Measurements from ENCODE around the gene NPM1.
"Not testable (repeated sequence)": the region's sequence is repeated elsewhere in the genome, so short reads cannot be mapped to it uniquely, and the experiment has no call there.

Gene NPM1

GRCh38 chr5:171366645-171367044, 21.0 kb upstream of the NPM1 start:
- TF ChIP-seq CTCF (IDR thresholded peaks at IDR 0.05) = no peak

GRCh38 chr5:171367424-171368370, 20.0 kb upstream of the NPM1 start:
- Histone ChIP-seq H3K27ac (no peak overlapping the region), H3K36me3 (no peaks in the 10 kb centered on the region)

More at GRCh38 chr5:171366645-171367044, 21.0 kb upstream of the NPM1 start:
- no peak for DNase-seq
- intact Hi-C loops (cut with DNase I; ENCODE audit: low total_unique reads) = no loop called here
- Histone ChIP-seq H3K4me1 (no peaks in the 10 kb centered on the region), H3K36me3 (no peaks in the 10 kb centered on the region), H3K4me3 (no peak overlapping the region), H3K9me3 (no peaks in the 10 kb centered on the region), H3K27me3 (peaks cover 0 to 16% of the 10 kb centered on the region in 2 donors), H3K27ac (no peak overlapping the region)

GRCh38 chr5:171369056-171369455, 18.6 kb upstream of the NPM1 start:
- intact Hi-C loops (cut with DNase I; ENCODE audit: low total_unique reads) = no loop called here
- no peak for TF ChIP-seq CTCF (IDR thresholded peaks at IDR 0.05)
- peaks cover 0 to 16% of the 10 kb centered on the region in 2 donors for H3K27me3 ChIP-seq
- DNase-seq = no peak
- no peaks in the 10 kb centered on the region for H3K4me1 ChIP-seq
- H3K4me3 ChIP-seq = no peak overlapping the region
- no peaks in the 10 kb centered on the region for H3K36me3 ChIP-seq
- no peak overlapping the region for H3K27ac ChIP-seq
- H3K9me3 ChIP-seq = no peaks in the 10 kb centered on the region

More at GRCh38 chr5:171367424-171368370, 20.0 kb upstream of the NPM1 start:
- H3K27me3 ChIP-seq = peaks cover 0 to 16% of the 10 kb centered on the region in 2 donors
- H3K4me1 ChIP-seq = no peaks in the 10 kb centered on the region
- no peak for DNase-seq
- intact Hi-C loops (cut with DNase I; ENCODE audit: low total_unique reads) = no loop called here
- H3K4me3 ChIP-seq = no peak overlapping the region
- TF ChIP-seq CTCF (IDR thresholded peaks at IDR 0.05) = no peak
- no peaks in the 10 kb centered on the region for H3K9me3 ChIP-seq

GRCh38 chr5:171369898-171370297, 17.8 kb upstream of the NPM1 start:
- H3K4me3 ChIP-seq = no peak overlapping the region
- H3K27me3 ChIP-seq = peaks cover 0 to 14% of the 10 kb centered on the region in 2 donors
- H3K4me1 ChIP-seq = no peaks in the 10 kb centered on the region
- no peaks in the 10 kb centered on the region for H3K9me3 ChIP-seq
- no peak overlapping the region for H3K27ac ChIP-seq
- DNase-seq = no peak
- no peaks in the 10 kb centered on the region for H3K36me3 ChIP-seq
- TF ChIP-seq CTCF (IDR thresholded peaks at IDR 0.05) = no peak
- intact Hi-C loops (cut with DNase I; ENCODE audit: low total_unique reads) = no loop called here

- H3K36me3 ChIP-seq; H3K27me3 ChIP-seq; H3K4me1 ChIP-seq; H3K27ac ChIP-seq; H3K9me3 ChIP-seq; DNase-seq; H3K4me3 ChIP-seq; intact Hi-C loops (cut with DNase I; ENCODE audit: low total_unique reads): not testable (repeated sequence)
Observed at GRCh38 chr5:171370881-171371280, 16.8 kb upstream of the NPM1 start.

GRCh38 chr5:171371326-171371725, 16.3 kb upstream of the NPM1 start:
- intact Hi-C loops (cut with DNase I; ENCODE audit: low total_unique reads) = no loop called here
- no peaks in the 10 kb centered on the region for H3K36me3 ChIP-seq
- DNase-seq = no peak
- no peaks in the 10 kb centered on the region for H3K9me3 ChIP-seq
- no peak for TF ChIP-seq CTCF (IDR thresholded peaks at IDR 0.05)
- no peaks in the 10 kb centered on the region for H3K4me1 ChIP-seq
- no peak overlapping the region for H3K27ac ChIP-seq
- peaks cover 0 to 8% of the 10 kb centered on the region in 2 donors for H3K27me3 ChIP-seq
- no peak overlapping the region for H3K4me3 ChIP-seq
